GM08714 (cell line): ENCODE data around the gene ANKFN1.

ENCODE experiments used
- H3K4me3 ChIP-seq: fragments of 200-500 bp; sonication (Bioruptor generic); 2 replicates; pipeline ENCODE4 v1.5.1; 2014; ENCODE audit warnings: mild to moderate bottlenecking, low read length, inconsistent platforms
- ZNF274 ChIP-seq: IDR thresholded peaks from 2 replicates; pipeline ENCODE4 v1.6.1; 2012; ENCODE audit warnings: mild to moderate bottlenecking, low read depth, low read length

The ANKFN1 gene

DNA sequence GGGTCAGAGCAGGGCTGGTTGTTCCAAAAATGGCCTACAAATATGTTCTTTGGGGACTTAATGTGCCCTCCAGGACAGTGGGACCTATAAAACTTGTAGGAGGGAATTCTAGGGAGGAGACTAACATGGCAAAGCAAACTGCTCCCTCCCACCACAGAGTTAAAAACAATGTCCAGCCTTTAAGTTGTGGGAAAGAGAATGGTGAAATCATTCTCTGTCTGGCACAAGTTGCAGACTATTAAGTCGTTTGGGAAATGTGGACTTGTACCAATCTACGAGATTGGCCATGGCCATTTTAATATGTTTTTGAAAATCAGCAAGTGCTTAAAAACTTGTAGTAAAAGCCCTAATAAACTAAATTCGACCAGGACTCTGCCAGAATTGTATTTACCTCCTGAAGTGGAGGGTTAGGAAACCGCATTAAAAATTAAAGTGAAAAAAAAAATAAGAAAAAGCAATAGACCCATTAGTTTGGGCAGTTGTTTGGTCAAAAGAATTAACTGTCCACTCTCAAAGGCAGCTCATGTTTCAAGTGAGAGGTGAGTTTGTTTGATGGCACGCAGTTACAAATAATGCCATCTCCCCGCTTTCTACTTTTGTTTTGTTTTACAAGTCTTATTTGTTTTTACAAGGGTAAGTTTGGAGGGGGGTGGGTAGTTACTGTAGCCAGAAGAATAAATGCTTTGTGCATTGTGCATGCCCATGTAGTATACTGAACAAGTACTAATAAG lies 32.4 kb downstream of the ANKFN1 start:
- H3K4me3 ChIP-seq, result no peak overlapping the region

GRCh38 chr17:56186222-56186786 lies 33.0 kb downstream of the ANKFN1 start:
- no peak for TF ChIP-seq ZNF274
- H3K4me3 ChIP-seq, result no peak overlapping the region

More for the DNA sequence above, 32.4 kb downstream of the ANKFN1 start:
- no peak for TF ChIP-seq ZNF274

GRCh38 chr17:56203430-56203829 lies 50.2 kb downstream of the ANKFN1 start:
- H3K4me3 ChIP-seq, result no peak overlapping the region
- TF ChIP-seq ZNF274, result no peak

DNA sequence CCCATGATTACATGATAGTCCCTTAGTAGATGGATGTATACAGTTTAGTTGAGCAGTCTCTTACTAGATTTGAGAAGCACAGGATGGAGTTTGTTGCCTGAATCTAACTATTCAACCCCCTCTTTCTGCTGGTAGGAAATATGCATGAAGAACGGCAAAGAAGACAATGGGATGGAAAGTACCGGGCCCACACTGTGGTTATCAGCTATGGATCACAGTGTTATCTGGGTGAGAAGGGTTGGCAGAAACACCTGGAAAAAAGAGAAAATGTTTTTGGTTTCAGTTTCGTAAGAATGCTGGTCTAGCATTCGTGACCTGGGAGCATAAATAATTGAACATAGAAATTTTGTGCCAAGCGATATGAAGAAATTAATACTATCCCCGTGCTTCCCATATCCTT lies 53.1 kb downstream of the ANKFN1 start:
- no peak overlapping the region for H3K4me3 ChIP-seq
- no peak for TF ChIP-seq ZNF274

- no peak for TF ChIP-seq ZNF274
- H3K4me3 ChIP-seq, result no peak overlapping the region
Observed at GRCh38 chr17:56213031-56213430, 59.8 kb downstream of the ANKFN1 start.

DNA sequence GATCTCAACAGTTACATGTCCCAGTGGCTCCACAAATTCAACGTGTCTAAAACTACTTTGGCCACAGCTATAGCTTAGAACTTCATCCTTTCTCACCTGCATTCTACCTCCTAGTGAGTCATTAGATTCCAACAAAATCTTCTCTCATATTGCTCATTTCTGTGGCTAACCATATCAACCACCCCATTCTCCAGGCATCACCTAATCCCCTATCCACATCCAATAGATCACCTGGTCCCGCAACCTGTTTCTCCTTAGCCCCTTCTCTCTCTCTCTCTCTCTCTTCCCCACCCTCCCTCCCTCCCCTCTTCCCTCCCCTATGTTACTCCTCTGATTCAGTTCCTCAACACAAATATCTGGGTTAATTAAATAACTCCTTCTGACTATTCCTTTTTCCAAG lies 64.6 kb downstream of the ANKFN1 start:
- no peak overlapping the region for H3K4me3 ChIP-seq
- no peak for TF ChIP-seq ZNF274

DNA sequence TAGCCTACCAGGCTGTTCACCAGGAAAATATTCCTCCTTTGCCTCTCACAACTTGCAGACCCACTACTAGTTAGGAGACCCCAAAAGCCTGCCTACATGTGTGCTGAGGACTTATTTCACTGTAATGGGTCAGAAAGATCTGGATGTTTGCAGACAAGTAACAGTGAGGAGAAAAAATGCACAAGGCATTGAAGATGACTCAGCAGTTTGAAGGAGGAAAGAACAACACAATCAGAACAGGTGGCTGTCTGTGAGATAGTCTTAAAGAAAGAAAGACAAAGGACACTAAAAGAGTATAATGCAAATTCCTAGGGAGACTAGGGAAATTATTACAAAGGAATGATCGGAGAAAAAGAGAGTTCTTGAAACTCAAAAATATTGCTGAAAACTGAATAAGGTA lies 69.0 kb downstream of the ANKFN1 start:
- no peak for TF ChIP-seq ZNF274
- H3K4me3 ChIP-seq, result no peak overlapping the region

DNA sequence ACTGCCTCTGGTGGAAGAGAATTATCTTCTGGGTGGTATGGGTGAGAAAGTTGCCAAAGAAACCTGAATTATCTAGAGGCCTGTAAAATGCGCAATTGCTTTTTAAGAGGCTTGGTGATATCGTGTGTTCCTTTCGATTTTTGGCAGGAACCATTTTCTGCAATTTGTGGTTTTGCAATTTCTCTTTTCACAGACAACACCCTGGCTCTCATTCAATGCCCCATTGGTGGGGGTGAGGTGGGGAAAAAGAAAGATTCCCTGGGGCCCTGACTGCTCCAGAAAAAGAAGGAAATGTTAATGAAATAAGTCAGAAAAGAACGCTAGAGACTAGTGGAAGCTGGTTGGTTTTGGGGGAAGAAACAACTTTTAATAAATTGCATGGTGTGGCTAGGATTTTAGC lies 77.4 kb downstream of the ANKFN1 start:
- no peak for TF ChIP-seq ZNF274
- no peak overlapping the region for H3K4me3 ChIP-seq

GRCh38 chr17:56231252-56231651 lies 78.0 kb downstream of the ANKFN1 start:
- no peak overlapping the region for H3K4me3 ChIP-seq
- TF ChIP-seq ZNF274, result no peak

GRCh38 chr17:56231693-56232092 lies 78.4 kb downstream of the ANKFN1 start:
- H3K4me3 ChIP-seq, result no peak overlapping the region
- TF ChIP-seq ZNF274, result no peak

DNA sequence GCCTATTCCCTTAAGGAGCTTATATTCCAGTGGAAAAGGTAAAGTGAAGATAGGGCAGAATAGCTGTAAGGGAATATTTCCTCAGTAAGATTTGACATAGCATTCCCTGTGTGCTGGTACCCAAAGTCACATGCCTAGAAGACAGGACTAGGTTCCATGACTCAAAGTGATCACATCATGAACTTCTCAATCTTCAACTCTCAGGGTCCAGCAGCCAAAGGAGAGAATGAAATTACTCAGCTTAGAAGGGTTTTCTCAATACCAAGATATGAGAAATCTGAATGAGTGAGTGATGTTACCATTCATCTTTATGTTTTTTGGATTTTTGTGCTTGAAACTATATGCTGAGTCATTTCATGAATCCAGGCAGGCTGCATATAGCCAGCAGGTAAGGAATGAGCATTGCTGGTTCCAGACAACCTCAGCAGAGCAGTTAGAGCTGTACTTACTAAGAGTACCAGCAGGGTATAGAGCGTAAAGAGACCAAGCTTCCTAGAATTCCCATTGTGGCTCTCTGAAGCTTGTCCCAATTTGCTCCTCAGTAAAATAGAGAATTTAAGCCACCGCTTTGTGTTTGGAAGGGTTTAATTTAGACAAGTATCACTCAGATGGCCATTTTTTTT lies 91.1 kb downstream of the ANKFN1 start:
- no peak overlapping the region for H3K4me3 ChIP-seq
- TF ChIP-seq ZNF274, result no peak

- TF ChIP-seq ZNF274, result no peak
- H3K4me3 ChIP-seq, result no peak overlapping the region
Observed at GRCh38 chr17:56247816-56248215, 94.5 kb downstream of the ANKFN1 start.

DNA sequence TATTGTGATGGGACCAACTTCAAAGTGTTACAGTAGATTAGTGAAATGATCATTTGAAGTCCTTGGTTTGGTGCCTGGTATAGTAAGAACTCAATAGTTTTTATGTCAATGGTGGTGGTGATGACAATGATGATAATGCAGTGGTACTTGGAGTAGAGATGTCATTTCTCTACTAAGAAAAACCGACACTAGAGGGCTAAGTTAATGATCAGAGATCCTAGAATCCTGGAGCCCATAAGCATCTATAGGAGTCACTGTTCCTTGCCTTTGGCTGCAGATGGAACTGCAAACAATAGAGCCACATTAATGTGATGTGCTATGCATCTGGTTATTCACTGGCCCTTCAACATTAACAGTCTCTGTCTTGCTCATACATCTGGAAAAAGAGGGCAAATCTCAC lies 103.8 kb downstream of the ANKFN1 start:
- TF ChIP-seq ZNF274, result no peak
- no peak overlapping the region for H3K4me3 ChIP-seq

DNA sequence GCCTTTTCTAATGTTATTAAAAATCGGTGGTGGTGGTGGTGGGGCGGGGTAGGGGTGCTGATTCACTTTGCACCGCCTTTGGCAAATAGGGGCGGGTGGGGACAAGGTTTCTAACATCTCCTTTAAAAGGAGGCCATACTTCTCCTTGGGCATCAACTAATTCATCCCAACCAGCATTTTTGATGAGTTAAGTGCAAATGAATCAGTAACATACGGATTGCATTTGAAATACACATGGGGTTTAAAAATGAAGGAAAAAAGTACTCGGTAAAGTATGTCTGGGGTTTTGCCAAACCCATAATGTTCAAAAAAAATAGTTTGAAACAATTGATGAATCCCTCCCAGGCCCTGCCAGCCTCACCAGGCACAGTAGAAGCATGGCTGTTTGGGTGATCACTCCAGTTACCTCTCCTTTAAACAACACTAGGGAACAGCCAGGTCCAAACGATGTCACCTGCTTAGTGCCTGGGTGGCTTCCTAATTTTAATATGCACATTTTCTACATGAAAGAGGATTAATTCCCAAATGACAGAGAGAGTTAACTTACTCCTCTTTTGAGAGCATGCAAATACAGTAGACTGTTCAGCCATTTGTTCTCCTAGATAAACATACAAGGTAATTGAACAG lies 107.2 kb downstream of the ANKFN1 start:
- H3K4me3 ChIP-seq, result no peak overlapping the region
- TF ChIP-seq ZNF274, result no peak

DNA sequence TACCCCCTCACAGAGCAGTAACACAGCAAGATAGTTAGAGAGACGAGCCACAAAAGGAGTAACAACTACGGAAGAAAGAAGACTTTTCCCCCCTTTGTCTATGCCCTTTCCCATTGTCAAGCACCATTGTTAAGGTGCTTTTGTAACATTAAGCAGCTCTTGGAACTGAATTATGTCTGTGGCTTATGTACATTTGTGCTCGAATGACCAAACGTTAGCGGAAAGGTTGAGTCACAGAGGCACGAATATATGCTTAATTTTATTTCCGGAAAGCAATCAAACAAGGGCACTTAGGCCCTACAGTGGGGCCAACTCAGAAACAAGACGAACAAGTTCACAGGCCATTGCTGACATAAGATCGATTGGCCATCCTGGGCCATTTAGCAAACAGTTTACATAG lies 109.5 kb downstream of the ANKFN1 start:
- H3K4me3 ChIP-seq, result no peak overlapping the region
- no peak for TF ChIP-seq ZNF274
